Stimulated activated CD4-positive, alpha-beta T cell treated with anti-CD3 and anti-CD28 coated beads, Interleukin-4, amount 100 ng/mL, for 48 hours (primary cell): ENCODE data around the gene GNG12.

Experiments
- DNase-seq, 2 donors: peaks; one replicate each; pipeline ENCODE4 v3.0.0-alpha.2; 2020; ENCODE audit warnings: low read depth in 2 of 2

GNG12 gene

GRCh38 chr1:67815303-67816094 is 17.8 kb downstream of the GNG12 start:
- no peak for DNase-seq

GRCh38 chr1:67814121-67814772 is 19.0 kb downstream of the GNG12 start:
- no peak for DNase-seq

- no peak for DNase-seq
Observed at GRCh38 chr1:67812226-67812625, 21.0 kb downstream of the GNG12 start.

GRCh38 chr1:67811781-67812180 is 21.5 kb downstream of the GNG12 start:
- no peak for DNase-seq

- DNase-seq: no peak
Observed at GRCh38 chr1:67809887-67810286, 23.4 kb downstream of the GNG12 start.

- no peak for DNase-seq
Observed at GRCh38 chr1:67807282-67807681, 26.0 kb downstream of the GNG12 start.

GRCh38 chr1:67804710-67805109 is 28.6 kb downstream of the GNG12 start:
- no peak for DNase-seq

GRCh38 chr1:67803380-67804279 is 29.6 kb downstream of the GNG12 start:
- no peak for DNase-seq

- no peak for DNase-seq
Observed at GRCh38 chr1:67802565-67802964, 30.7 kb downstream of the GNG12 start.

GRCh38 chr1:67801903-67802302 is 31.4 kb downstream of the GNG12 start:
- no peak for DNase-seq

- DNase-seq: no peak
Observed at GRCh38 chr1:67795179-67795912, 37.9 kb downstream of the GNG12 start.

GRCh38 chr1:67793562-67793961 is 39.7 kb downstream of the GNG12 start:
- no peak for DNase-seq

- no peak for DNase-seq
Observed at GRCh38 chr1:67792741-67793458, 40.4 kb downstream of the GNG12 start.

GRCh38 chr1:67792103-67792502 is 41.2 kb downstream of the GNG12 start:
- DNase-seq: no peak

GRCh38 chr1:67791686-67792085 is 41.6 kb downstream of the GNG12 start:
- DNase-seq: no peak

GRCh38 chr1:67791261-67791660 is 42.0 kb downstream of the GNG12 start:
- no peak for DNase-seq

GRCh38 chr1:67790201-67790692 is 43.0 kb downstream of the GNG12 start:
- no peak for DNase-seq

GRCh38 chr1:67789551-67789950 is 43.7 kb downstream of the GNG12 start:
- DNase-seq: no peak

- no peak for DNase-seq
Observed at GRCh38 chr1:67788904-67789303, 44.4 kb downstream of the GNG12 start.

GRCh38 chr1:67788238-67788790 is 45.0 kb downstream of the GNG12 start:
- no peak for DNase-seq

- no peak for DNase-seq
Observed at GRCh38 chr1:67787746-67788145, 45.5 kb downstream of the GNG12 start.
